ENCODE data around the gene AHSA1.

- no peak for TF ChIP-seq CTCF (IDR thresholded peaks at IDR 0.05 in 2 of 3, conservative IDR thresholded peaks at IDR 0.05 in 1 of 3; ENCODE audit: control insufficient read depth in 2 of 3, extremely low read depth in 1 of 3, insufficient read depth in 1 of 3, low read depth in 3 of 3, low read length in 3 of 3)
- no peak for TF ChIP-seq SMC3 (IDR thresholded peaks at IDR 0.05; ENCODE audit: borderline replicate concordance, low read length)
- no peak for TF ChIP-seq FOS (IDR thresholded peaks at IDR 0.05; ENCODE audit: borderline replicate concordance, extremely low read depth, insufficient read length)
These were observed 45.2 kb downstream of the AHSA1 start for GRCh38 chr14:77503138-77503537.

All from GM12878 (cell line).